Measurements from ENCODE around the gene C19orf44. TPM values are rescaled to one million over a fixed set of nuclear protein-coding genes. Genes with fewer than 3 reads are reported as not detected.

The C19orf44 gene
- total RNA-seq, 1 experiment from 2014 or later: 3.0 TPM

- Histone ChIP-seq H3K36me3 (peaks cover 96% of the 10 kb centered on the region), H3K27me3 (replicated peaks) (no peaks in the 10 kb centered on the region), H3K4me1 (replicated peaks) (no peaks in the 10 kb centered on the region), H3K27ac (no peak overlapping the region), H3K9me3 (replicated peaks) (no peaks in the 10 kb centered on the region), H3K4me3 (no peak overlapping the region)
- no peak for DNase-seq (ENCODE audit: low read depth in 1 of 2, low spot score in 2 of 2)
Observed at GRCh38 chr19:16527334-16527935, 31.2 kb downstream of the C19orf44 start.

DNA sequence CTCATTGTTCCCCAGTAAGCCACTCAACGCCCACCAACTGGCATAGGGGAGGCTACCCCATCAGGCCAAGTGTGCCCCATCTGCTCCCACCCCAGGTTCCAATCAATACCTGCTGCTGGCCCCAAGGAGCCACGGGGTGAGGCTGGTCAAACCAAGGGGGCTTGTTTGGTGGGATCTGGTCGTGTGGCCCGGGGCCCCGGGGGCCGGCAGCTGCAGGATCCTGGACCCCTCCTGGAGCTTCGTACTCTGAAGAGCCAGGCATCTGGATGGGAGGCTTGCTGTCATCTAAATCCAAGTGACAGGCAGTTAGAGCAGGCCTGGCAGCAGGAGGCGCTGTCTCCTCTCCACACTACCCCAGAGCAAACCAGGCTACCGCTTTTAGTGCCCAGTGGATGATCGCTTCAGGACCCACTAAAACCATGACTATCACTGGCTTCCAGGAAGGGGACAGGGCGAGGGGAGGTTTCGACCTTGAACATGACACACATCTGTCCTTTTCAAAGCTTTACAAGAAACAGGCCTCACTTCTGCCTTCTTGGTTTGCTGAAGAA is 31.9 kb downstream of the C19orf44 start:
- no peak overlapping the region for H3K27ac ChIP-seq
- DNase-seq (ENCODE audit: low read depth in 1 of 2, low spot score in 2 of 2): peak in 1 of 2 experiments; percentile 45
- H3K9me3 ChIP-seq (replicated peaks): no peaks in the 10 kb centered on the region
- no peaks in the 10 kb centered on the region for H3K27me3 ChIP-seq (replicated peaks)
- no peak overlapping the region for H3K4me3 ChIP-seq
- H3K4me1 ChIP-seq (replicated peaks): no peaks in the 10 kb centered on the region
- peaks cover 96% of the 10 kb centered on the region for H3K36me3 ChIP-seq

DNA sequence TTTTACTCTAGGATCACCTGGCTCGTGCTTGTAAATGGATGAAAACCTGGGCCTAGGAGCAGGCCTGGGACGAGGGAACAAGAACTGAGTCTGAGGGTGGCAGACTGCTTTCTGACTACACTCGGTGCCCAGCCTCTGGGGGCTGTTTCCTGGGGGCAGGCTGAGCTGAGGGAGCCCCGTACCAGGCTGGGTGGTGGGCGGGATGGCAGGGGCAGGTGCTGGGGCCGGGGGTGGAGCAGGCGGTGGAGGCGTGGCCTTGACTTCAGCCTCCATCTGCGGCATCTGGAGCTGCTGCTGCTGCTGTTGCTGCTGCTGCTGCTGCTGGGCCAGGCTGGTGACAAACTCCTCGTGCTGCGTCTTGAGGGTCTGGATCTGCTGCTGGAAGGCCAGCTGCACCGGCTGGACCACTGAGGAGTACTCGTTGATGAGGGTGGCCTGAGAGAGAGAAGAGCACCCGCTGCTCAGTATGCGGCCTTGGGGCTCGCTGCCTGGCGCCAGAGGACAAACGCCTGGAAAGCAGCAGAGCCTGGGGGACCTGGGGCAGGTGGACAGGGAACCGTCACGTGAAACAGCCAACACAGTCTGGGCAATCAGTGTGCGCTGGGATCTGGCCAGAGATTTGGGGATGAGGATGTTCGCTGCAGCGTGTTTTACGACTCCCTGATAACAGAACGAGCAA is 33.4 kb downstream of the C19orf44 start:
- Histone ChIP-seq H3K27me3 (replicated peaks) (no peaks in the 10 kb centered on the region), H3K36me3 (peaks cover 98% of the 10 kb centered on the region), H3K9me3 (replicated peaks) (no peaks in the 10 kb centered on the region), H3K4me3 (no peak overlapping the region), H3K27ac (no peak overlapping the region), H3K4me1 (replicated peaks) (no peaks in the 10 kb centered on the region)
- no peak for DNase-seq (ENCODE audit: low read depth in 1 of 2, low spot score in 2 of 2)

DNA sequence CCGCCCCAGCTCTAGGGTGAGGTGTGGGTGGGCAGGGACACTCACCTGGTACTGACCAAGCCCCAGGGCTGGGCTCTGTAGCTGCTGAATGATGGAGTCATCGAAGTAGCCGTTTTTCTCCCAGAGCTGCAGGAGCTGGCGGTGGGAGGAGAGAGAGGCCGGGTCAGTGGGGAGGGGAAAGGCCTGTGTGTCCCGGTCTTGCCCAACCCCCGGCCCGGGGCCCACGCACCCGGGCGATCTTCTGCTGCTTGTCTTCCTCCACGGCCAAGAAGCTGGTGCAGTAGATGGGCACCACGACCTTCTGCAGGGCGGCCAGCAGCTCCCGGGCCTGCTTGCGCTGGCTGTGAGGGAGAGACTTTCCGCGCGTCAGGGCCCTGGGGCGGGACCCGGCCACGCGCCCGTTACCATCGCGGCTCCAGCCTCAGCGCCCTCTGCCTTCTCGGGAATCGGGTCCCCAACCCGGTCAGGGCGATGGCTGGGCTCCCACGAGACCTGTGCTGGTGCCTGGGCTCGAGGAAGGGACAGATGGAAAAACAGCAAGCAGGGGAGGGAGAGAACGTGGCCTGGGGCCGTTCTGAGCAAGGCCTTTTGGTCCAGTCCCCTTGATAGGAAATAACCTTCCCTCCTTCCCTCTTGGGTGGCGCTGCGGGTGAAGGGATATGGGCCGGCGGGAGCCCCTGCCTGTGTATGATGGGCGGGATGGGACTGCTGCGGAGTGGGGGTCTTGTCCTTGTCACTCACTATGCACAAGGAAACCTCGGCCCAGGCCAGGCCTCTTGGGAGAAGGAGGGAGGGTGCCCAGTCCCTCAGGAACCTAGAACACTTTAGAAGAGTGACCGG is 34.6 kb downstream of the C19orf44 start:
- Histone ChIP-seq H3K4me3 (no peak overlapping the region), H3K9me3 (replicated peaks) (no peaks in the 10 kb centered on the region), H3K36me3 (peaks cover 98% of the 10 kb centered on the region), H3K4me1 (replicated peaks) (no peaks in the 10 kb centered on the region), H3K27me3 (replicated peaks) (no peaks in the 10 kb centered on the region), H3K27ac (no peak overlapping the region)
- no peak for DNase-seq (ENCODE audit: low read depth in 1 of 2, low spot score in 2 of 2)

GRCh38 chr19:16531380-16531669 is 35.1 kb downstream of the C19orf44 start:
- Histone ChIP-seq H3K27me3 (replicated peaks) (no peaks in the 10 kb centered on the region), H3K4me1 (replicated peaks) (no peaks in the 10 kb centered on the region), H3K4me3 (no peak overlapping the region), H3K27ac (no peak overlapping the region), H3K9me3 (replicated peaks) (no peaks in the 10 kb centered on the region), H3K36me3 (peaks cover 98% of the 10 kb centered on the region)
- DNase-seq (ENCODE audit: low read depth in 1 of 2, low spot score in 2 of 2): no peak

DNA sequence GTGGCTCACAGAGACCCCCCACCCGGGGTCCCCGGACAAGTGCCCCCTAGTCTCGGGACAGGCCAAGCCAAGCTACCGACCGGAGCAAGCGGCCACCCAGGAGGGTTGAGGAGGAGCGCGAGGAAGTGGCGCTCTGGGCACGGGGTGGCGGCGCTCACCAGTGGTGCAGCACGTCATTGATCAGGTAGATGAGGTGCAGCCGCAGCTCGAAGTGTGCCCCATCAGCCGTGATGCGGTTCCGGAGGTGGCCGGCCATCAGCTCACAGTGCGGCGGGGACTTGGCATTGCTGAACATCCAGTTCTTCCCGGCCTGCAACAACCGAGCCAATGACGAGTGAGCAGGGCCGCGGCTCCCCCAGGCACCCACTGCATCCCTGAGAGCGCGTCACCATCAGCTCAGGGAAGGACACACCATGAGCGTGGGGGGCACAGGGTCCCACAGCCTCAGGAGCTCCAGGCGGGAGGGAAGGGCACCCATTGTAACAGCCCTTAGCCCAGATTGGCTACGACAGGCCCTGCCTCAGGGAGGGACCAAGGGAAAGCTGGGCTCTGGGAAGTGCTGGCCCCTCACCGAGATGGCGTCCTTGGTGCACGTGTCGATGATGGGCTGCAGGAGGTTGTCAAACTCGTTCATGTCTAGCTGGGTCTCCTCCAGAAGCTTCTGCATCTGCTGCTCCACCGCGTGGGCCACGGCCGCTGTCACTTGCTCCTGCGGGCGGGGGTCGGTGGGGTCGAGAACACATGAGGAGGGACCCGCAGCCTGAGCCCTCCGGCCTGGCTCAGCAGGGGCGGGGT is 36.4 kb downstream of the C19orf44 start:
- H3K9me3 ChIP-seq (replicated peaks): no peaks in the 10 kb centered on the region
- H3K27ac ChIP-seq: no peak overlapping the region
- peak in 1 of 2 experiments; percentile 45 for DNase-seq (ENCODE audit: low read depth in 1 of 2, low spot score in 2 of 2)
- no peak overlapping the region for H3K4me3 ChIP-seq
- H3K36me3 ChIP-seq: peaks cover 98% of the 10 kb centered on the region
- no peaks in the 10 kb centered on the region for H3K27me3 ChIP-seq (replicated peaks)
- no peaks in the 10 kb centered on the region for H3K4me1 ChIP-seq (replicated peaks)

DNA sequence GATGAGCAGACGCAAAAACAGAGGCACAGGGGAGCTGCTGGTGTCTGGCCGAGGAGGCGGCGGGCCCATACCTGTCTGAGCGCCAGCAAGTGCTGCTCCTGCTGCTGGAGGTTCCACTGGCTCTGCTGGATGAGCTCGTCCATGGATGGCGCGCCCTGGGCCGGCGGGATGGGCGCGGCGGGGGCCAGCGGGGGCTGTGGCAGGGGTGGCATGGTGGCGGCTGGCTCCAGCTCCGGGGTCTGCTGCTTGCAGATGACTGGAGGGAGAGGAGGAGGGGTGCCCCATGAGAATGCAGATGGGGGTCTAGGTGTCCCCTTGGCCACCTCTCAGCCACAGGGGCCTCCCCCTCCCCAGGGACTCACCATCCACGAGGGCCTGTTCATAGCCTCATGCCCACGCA is 39.2 kb downstream of the C19orf44 start:
- no peaks in the 10 kb centered on the region for H3K9me3 ChIP-seq (replicated peaks)
- H3K4me3 ChIP-seq: no peak overlapping the region
- H3K27me3 ChIP-seq (replicated peaks): no peaks in the 10 kb centered on the region
- H3K27ac ChIP-seq: no peak overlapping the region
- DNase-seq (ENCODE audit: low read depth in 1 of 2, low spot score in 2 of 2): no peak
- H3K4me1 ChIP-seq (replicated peaks): no peaks in the 10 kb centered on the region
- peaks cover 98% of the 10 kb centered on the region for H3K36me3 ChIP-seq

DNA sequence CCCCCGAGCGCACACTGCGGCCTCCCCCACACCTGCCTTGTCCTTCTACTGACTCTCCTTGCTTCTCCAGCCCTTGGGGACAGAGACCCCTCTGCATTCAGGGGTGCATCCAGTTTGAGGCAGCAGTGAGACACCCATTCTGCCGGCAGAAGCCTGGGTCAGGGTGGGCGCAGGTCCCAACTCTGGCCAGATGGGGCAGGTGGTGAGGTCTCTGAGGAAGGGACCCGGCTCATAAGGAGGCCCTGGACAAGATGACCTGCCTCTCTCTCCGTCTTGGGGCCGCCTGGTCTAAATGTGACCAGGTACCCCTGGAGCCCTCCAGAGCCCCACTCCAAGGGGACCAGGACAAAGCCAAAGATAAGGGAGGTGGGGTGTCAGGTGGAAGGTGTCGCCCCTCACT is 39.9 kb downstream of the C19orf44 start:
- no peaks in the 10 kb centered on the region for H3K27me3 ChIP-seq (replicated peaks)
- H3K4me3 ChIP-seq: no peak overlapping the region
- no peak overlapping the region for H3K27ac ChIP-seq
- peaks cover 5% of the 10 kb centered on the region for H3K4me1 ChIP-seq (replicated peaks)
- no peaks in the 10 kb centered on the region for H3K9me3 ChIP-seq (replicated peaks)
- H3K36me3 ChIP-seq: peaks cover 98% of the 10 kb centered on the region
- DNase-seq (ENCODE audit: low read depth in 1 of 2, low spot score in 2 of 2): no peak

DNA sequence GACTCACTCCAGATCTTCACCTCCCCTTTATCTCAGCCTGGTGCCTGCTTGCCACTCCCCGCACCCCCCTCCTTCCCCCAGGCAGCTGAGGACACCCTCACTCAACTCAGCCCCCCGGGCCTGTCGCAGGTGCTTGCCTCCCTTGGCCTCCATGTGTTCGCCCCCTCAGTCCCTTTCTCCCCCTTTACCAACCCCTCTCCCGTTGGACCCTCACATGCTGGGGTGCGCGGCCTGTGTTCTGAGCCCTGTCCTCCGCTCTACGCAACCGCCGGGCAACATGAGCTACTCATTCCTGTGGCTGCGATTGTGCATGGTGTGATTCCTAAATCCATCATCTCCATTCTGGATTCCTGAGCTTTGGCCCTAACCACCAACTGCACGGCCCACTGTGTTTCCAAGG is 40.9 kb downstream of the C19orf44 start:
- Histone ChIP-seq H3K36me3 (peaks cover 100% of the 10 kb centered on the region), H3K4me1 (replicated peaks) (peaks cover 9% of the 10 kb centered on the region), H3K27me3 (replicated peaks) (no peaks in the 10 kb centered on the region), H3K27ac (no peak overlapping the region), H3K4me3 (no peak overlapping the region), H3K9me3 (replicated peaks) (no peaks in the 10 kb centered on the region)
- no peak for DNase-seq (ENCODE audit: low read depth in 1 of 2, low spot score in 2 of 2)

GRCh38 chr19:16540948-16541347 is 44.8 kb downstream of the C19orf44 start:
- no peaks in the 10 kb centered on the region for H3K27me3 ChIP-seq (replicated peaks)
- no peaks in the 10 kb centered on the region for H3K9me3 ChIP-seq (replicated peaks)
- no peak for DNase-seq (ENCODE audit: low read depth in 1 of 2, low spot score in 2 of 2)
- H3K27ac ChIP-seq: no peak overlapping the region
- peaks cover 15% of the 10 kb centered on the region for H3K4me1 ChIP-seq (replicated peaks)
- H3K4me3 ChIP-seq: peak overlapping the region; percentile 88
- H3K36me3 ChIP-seq: peaks cover 67% of the 10 kb centered on the region

DNA sequence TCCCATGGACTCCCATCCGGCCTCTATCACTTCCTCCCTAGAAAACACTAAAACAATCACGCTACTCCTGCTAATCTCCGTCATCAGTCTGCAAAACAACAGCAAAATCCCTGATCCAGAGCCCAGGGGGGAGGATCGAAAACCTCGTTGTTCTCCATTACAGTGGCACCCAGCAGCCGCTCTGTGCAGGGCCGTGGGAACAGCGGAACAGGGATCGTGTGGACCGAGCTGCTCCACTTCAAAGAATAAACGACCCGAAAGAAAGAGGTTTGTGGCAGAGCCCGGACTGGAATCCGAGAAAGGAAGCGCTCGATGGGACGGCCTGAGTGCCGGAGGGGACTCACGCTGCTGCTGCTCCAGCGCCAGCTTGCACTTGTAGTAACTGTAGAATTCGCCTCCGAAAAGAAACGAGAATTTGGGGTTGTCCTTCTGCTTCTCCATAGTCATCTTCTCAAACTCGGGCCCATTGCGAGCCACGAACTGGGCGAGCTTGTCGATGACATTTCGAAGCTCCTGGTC is 45.4 kb downstream of the C19orf44 start:
- Histone ChIP-seq H3K4me3 (peak overlapping the region; percentile 88), H3K9me3 (replicated peaks) (no peaks in the 10 kb centered on the region), H3K27me3 (replicated peaks) (no peaks in the 10 kb centered on the region), H3K4me1 (replicated peaks) (peaks cover 15% of the 10 kb centered on the region), H3K27ac (peak overlapping the region; percentile 73), H3K36me3 (peaks cover 61% of the 10 kb centered on the region)
- peak in 1 of 2 experiments; percentile 42 for DNase-seq (ENCODE audit: low read depth in 1 of 2, low spot score in 2 of 2)

- peaks cover 54% of the 10 kb centered on the region for H3K36me3 ChIP-seq
- H3K27me3 ChIP-seq (replicated peaks): no peaks in the 10 kb centered on the region
- peak; percentile 94 to 95 for DNase-seq (ENCODE audit: low read depth in 1 of 2, low spot score in 2 of 2)
- peak within 1 kb of the TSS; percentile 73 for H3K27ac ChIP-seq
- H3K9me3 ChIP-seq (replicated peaks): no peaks in the 10 kb centered on the region
- peaks cover 15% of the 10 kb centered on the region for H3K4me1 ChIP-seq (replicated peaks)
- H3K4me3 ChIP-seq: peak within 1 kb of the TSS; percentile 88
Observed at GRCh38 chr19:16542045-16542909, 46.1 kb downstream of the C19orf44 start, which contains the start of gene CHERP. Gene CHERP, minus strand, starts transcription at chr19:16542437. Its CDS starts 59 bp downstream, at chr19:16542378.

Data from SJSA1 (cell line).